ENCODE results near the gene PAGR1. TPM values are rescaled to one million over a fixed set of nuclear protein-coding genes. Genes with fewer than 3 reads are reported as not detected.

The PAGR1 gene
- total and polyA plus RNA-seq, 2 of the 8 experiments (the other 6 are each of a cell fraction or from before 2014, with no cell fraction given) = 35.4 to 56.4 TPM

GRCh38 chr16:29811896-29812665 is 3.9 kb upstream of the PAGR1 start, which contains the start of gene PRRT2 (continued):
- TF ChIP-seq EGR1 (IDR thresholded peaks at IDR 0.05; ENCODE audit: borderline replicate concordance, low read depth, low read length) (no peak), USF2 (IDR thresholded peaks at IDR 0.05; ENCODE audit: low read length) (no peak), CTBP2 (IDR thresholded peaks at IDR 0.05; ENCODE audit: borderline replicate concordance, insufficient read depth, insufficient read length, low read length) (no peak), BRCA1 (IDR thresholded peaks at IDR 0.05; ENCODE audit: low read depth, low read length) (no peak), JUND (IDR thresholded peaks at IDR 0.05; ENCODE audit: low read length) (no peak), NRF1 (IDR thresholded peaks at IDR 0.05; ENCODE audit: low read depth, low read length) (no peak), SIN3A (conservative IDR thresholded peaks at IDR 0.05 in 1 of 2, IDR thresholded peaks at IDR 0.05 in 1 of 2; ENCODE audit: low read depth in 1 of 2, low read length in 2 of 2) (peak in 1 of 2 experiments; percentile 50; a peak in 2 of 4 replicates), PHF8 (conservative IDR thresholded peaks at IDR 0.05; ENCODE audit: low read depth, low read length) (no peak), FOSL1 (IDR thresholded peaks at IDR 0.05; ENCODE audit: insufficient read depth, low read depth, low read length) (no peak), ATF3 (IDR thresholded peaks at IDR 0.05; ENCODE audit: insufficient read depth, low read depth, low read length) (no peak), HDAC6 (IDR thresholded peaks at IDR 0.05; ENCODE audit: low read depth, low read length) (no peak), CBX8 (IDR thresholded peaks at IDR 0.05; ENCODE audit: borderline replicate concordance, low read depth, low read length) (no peak), SAP30 (IDR thresholded peaks at IDR 0.05; ENCODE audit: insufficient read depth, insufficient replicate concordance, low read length) (peak; percentile 88), EZH2 (IDR thresholded peaks at IDR 0.05; ENCODE audit: low read depth, low read length, severe bottlenecking) (no peak), RBBP5 (IDR thresholded peaks at IDR 0.05; ENCODE audit: borderline replicate concordance, low read depth, low read length) (0 out of 2 replicates have a peak, but pooled peaks have one; percentile 51), CBX5 (IDR thresholded peaks at IDR 0.05; ENCODE audit: low read depth, low read length) (no peak), EP300 (IDR thresholded peaks at IDR 0.05; ENCODE audit: borderline replicate concordance in 1 of 2, low read depth in 2 of 2, low read length in 2 of 2) (no peak), SP4 (IDR thresholded peaks at IDR 0.05; ENCODE audit: low read length) (no peak), POLR2AphosphoS5 (IDR thresholded peaks at IDR 0.05; ENCODE audit: low read depth, low read length) (no peak), CHD2 (IDR thresholded peaks at IDR 0.05; ENCODE audit: low read length) (no peak), KDM5A (IDR thresholded peaks at IDR 0.05; ENCODE audit: low read length) (no peak)
